Lower leg skin (tissue), 4 donors: ENCODE results near the gene CTDSP1. TPM values are rescaled to one million over a fixed set of nuclear protein-coding genes. Genes with fewer than 3 reads are reported as not detected.
A peak's percentile ranks its signal among the peaks of the same experiment; 100 is the strongest.

Experiments
- DNase-seq, 2 donors: peaks; one replicate each; pipeline ENCODE4 v3.0.0-alpha.2; 2019; ENCODE audit warnings: low spot score in 2 of 2
- H3K4me3 ChIP-seq: fragments of 200-600 bp; sonication (generic); 2 replicates; pipeline ENCODE4 v1.5.1; 2017; ENCODE audit warnings: mild to moderate bottlenecking, low read depth; ENCODE audit not compliant: poor library complexity, severe bottlenecking
- POLR2A ChIP-seq, 2 donors: fragments of 450-650 bp; IDR thresholded peaks; one replicate each; pipeline ENCODE4 v1.6.1; 2016 to 2017; ENCODE audit warnings: antibody characterized with exemption in 2 of 2, mild to moderate bottlenecking in 1 of 2, moderate library complexity in 1 of 2
- whole genome bisulfite sequencing, 2 donors: methylation state at CpG; one replicate each; pipeline ENCODE4 v1.1.5; 2018; 5-methylcytosine and 5-hydroxymethylcytosine counted together
- intact Hi-C: fragments of 100-400 bp; cut with DNase I; formaldehyde crosslinking; loops from one replicate; pipeline ENCODE4 v1.15.0; 2023; ENCODE audit warnings: low total_unique reads
- total RNA-seq, 4 donors: library from RNA; depleted of rRNA; stranded (reverse); fragments of >200 nt; gene quantifications; one replicate each; pipeline ENCODE4 v1.1.0, GENCODE V29; 2016
- TF ChIP-seq, protein P1 (sequence below), 3 donors: fragments of 450-650 bp; IDR thresholded peaks; one replicate each; pipeline ENCODE4 v1.5.1; 2016; ENCODE audit warnings: antibody characterized with exemption in 3 of 3, mild to moderate bottlenecking in 3 of 3, moderate library complexity in 2 of 3

The CTDSP1 gene, protein sequence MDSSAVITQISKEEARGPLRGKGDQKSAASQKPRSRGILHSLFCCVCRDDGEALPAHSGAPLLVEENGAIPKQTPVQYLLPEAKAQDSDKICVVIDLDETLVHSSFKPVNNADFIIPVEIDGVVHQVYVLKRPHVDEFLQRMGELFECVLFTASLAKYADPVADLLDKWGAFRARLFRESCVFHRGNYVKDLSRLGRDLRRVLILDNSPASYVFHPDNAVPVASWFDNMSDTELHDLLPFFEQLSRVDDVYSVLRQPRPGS
- 100 to 1,000 TPM in 2 of 4 donors, 10 to 100 TPM in 2; 64.8 to 108 (median 99.9) TPM for total RNA-seq

DNA sequence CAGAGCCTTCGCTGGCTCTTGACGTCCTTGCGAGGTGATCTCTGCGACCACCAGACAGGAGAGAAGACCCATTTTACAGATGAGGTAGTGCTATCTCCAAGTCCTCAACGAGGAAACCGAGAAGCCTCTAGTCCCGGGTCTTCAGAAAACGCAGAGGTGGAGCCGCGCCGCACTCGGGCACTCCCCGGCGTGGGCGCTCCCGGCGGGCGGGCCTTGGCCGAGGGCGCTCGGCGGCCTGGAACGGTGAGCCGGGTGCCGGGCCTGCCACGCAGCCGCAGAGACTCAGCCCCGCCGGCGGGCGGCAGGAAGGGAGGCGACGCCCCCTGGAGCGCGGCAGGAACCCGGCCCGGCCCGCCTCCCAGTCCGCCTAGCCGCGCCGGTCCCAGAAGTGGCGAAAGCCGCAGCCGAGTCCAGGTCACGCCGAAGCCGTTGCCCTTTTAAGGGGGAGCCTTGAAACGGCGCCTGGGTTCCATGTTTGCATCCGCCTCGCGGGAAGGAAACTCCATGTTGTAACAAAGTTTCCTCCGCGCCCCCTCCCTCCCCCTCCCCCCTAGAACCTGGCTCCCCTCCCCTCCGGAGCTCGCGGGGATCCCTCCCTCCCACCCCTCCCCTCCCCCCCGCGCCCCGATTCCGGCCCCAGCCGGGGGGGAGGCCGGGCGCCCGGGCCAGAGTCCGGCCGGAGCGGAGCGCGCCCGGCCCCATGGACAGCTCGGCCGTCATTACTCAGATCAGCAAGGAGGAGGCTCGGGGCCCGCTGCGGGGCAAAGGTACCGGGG lies at the start of gene CTDSP1:
TSS of gene CTDSP1 (plus strand) at position 478 of the 776 bp plus-strand sequence. CDS start at position 701, 223 bp downstream.
- intact Hi-C loops = loop anchor here (10.0 kb wide), 1 partner anchor 125 kb away; the partner anchor contains the start of genes AAMP and PNKD
- H3K4me3 ChIP-seq = peak within 1 kb of the TSS; percentile 92
- peak; percentile 96 to 99 for DNase-seq
- WGBS, 2 donors = 0% methylated on average over 20 to 32 of the region's 78 CpGs
- TF ChIP-seq, protein P1, sequence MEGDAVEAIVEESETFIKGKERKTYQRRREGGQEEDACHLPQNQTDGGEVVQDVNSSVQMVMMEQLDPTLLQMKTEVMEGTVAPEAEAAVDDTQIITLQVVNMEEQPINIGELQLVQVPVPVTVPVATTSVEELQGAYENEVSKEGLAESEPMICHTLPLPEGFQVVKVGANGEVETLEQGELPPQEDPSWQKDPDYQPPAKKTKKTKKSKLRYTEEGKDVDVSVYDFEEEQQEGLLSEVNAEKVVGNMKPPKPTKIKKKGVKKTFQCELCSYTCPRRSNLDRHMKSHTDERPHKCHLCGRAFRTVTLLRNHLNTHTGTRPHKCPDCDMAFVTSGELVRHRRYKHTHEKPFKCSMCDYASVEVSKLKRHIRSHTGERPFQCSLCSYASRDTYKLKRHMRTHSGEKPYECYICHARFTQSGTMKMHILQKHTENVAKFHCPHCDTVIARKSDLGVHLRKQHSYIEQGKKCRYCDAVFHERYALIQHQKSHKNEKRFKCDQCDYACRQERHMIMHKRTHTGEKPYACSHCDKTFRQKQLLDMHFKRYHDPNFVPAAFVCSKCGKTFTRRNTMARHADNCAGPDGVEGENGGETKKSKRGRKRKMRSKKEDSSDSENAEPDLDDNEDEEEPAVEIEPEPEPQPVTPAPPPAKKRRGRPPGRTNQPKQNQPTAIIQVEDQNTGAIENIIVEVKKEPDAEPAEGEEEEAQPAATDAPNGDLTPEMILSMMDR (IDR thresholded peaks at IDR 0.05) = no peak
- no peak for TF ChIP-seq POLR2A (IDR thresholded peaks at IDR 0.05)

DNA sequence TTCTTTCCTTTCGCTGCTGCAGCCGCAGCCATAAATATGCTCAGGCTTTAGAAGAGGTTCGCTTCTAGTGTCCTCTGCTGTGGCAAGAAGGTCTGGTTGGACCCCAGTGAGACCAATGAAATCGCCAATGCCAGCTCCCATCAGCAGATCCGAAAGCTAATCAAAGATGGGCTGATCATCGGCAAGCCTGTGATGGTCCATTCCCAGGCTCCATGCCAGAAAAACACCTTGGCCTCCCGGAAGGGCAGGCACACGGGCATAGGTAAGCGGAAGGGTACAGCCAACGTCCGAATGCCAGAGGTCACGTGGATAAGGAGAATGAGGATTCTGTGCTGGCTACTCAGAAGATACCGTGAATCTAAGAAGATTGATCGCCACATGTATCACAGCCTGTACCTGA lies 45.6 kb upstream of the CTDSP1 start:
- intact Hi-C loops = loop anchor here (10.0 kb wide), 2 partner anchors 49 to 159 kb away; no protein-coding TSS in a partner anchor
- WGBS, 2 donors = 91 to 95% methylated on average over 14 of the region's 14 CpGs
- H3K4me3 ChIP-seq = no peak overlapping the region
- DNase-seq = no peak
- TF ChIP-seq, protein P1 (IDR thresholded peaks at IDR 0.05) = no peak
- no peak for TF ChIP-seq POLR2A (IDR thresholded peaks at IDR 0.05)

DNA sequence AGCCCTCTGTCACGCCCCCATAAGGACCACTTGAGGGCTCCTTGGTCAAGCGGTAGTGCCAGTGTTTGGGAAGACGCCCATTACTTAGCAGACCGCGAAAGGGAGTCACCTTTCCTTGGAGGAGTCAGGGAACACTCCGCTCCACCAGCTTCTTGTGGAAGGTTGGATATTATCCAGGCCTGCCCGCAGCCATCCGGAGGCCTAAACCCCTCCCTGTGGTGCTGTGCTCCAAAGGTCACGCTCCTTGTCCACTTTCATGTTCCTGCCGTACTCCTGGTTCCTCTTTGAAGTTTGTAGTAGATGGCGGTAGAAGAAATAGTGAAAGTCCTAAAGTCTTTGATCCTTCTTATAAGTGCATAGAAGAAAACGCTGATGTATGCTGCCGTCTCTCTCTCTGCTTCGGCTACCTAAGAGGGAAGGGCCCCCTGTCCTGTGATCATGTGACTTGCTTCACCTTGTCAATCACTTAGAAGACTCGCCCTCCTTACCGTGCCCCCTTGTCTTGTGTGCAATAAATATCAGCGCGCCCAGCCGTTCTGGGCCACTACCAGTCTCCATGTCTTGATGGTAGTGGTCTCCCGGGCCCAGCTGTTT lies 44.7 kb upstream of the CTDSP1 start:
- no peak for TF ChIP-seq POLR2A (IDR thresholded peaks at IDR 0.05)
- TF ChIP-seq, protein P1 (IDR thresholded peaks at IDR 0.05) = no peak
- H3K4me3 ChIP-seq = no peak overlapping the region
- 79% methylated on average over 20 of the region's 20 CpGs for WGBS, 2 donors
- intact Hi-C loops = loop anchor here (10.0 kb wide), 2 partner anchors 50 to 160 kb away; no protein-coding TSS in a partner anchor
- DNase-seq = no peak

DNA sequence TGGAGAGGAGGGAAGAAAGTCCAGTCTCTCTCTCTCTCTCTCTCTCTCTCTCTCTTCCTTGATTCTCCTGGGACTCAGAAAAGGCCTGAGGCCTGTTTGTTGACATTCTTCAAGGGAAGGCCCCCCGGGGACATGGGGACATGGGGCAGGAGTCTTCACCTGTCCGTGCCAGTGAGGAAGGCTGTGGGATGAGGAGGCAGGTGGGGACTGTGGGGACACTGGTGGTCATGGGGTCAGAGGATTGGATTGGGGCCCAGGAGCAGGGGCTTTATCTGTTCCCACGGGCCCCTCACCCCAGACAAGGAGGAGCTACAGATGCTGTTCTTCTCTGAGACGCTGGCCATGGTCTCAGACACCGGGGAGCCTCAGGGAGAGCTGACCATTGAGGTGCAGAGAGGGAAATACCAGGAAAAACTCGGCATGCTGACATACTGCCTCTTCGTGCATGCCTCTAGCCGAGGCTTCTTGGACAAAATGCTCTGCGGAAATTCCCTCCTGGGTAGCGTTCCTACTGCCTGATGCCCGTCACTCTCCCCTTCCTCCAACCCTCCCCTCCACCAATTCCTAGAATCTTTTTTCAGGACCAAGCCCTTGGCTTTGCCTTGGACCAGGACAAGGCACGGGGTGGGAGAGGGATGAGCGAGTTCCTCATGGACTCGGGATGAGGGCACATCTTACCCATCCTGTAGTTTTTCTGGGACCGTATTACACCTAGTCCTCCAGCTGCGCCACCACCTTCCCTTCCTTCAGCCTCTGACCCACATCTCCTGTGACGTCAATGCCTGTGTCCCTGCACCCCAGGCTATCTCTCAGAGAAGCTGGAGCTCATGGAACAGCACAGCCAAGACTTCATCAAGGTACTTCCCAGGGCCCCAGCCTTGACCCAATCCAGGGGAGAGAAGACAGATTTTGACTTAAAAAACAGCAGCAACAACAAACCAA lies 42.2 kb upstream of the CTDSP1 start:
- TF ChIP-seq POLR2A (IDR thresholded peaks at IDR 0.05) = no peak
- TF ChIP-seq, protein P1 (IDR thresholded peaks at IDR 0.05) = no peak
- DNase-seq = no peak
- WGBS, 2 donors = 69 to 74% methylated on average over 17 of the region's 17 CpGs
- H3K4me3 ChIP-seq = no peak overlapping the region
- intact Hi-C loops = loop anchor here (10.0 kb wide), 2 partner anchors 53 to 163 kb away; no protein-coding TSS in a partner anchor

DNA sequence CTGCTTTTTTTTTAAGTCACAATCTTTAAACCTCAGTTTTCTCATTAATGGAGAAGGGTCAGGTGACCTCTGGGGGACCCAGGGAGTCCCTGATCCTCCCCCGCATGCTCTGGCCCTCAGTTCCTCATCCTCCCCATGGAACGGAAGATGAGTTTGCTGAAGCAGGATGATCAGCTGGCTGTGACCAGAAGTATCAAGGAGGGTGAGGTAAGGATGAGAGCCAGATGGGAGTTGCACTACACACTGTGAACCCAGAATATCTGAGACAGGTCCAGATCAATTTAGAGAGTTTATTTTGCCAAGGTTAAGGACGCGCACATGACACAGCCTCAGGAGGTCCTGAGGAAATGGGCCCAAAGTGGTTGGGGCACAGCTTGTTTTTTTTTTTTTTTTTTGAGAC lies 39.2 kb upstream of the CTDSP1 start:
- TF ChIP-seq POLR2A (IDR thresholded peaks at IDR 0.05) = no peak
- TF ChIP-seq, protein P1 (IDR thresholded peaks at IDR 0.05) = no peak
- H3K4me3 ChIP-seq = no peak overlapping the region
- intact Hi-C loops = no loop called here
- DNase-seq = no peak
- WGBS, 2 donors = 90 to 95% methylated on average over 4 of the region's 4 CpGs
